NCI-H128 (cell line): ENCODE results near the gene ABCA5.

ENCODE experiments used
- DNase-seq: peaks from one replicate; lab custom pipeline; 2025; ENCODE audit not compliant: unreplicated experiment; lab: John Stamatoyannopoulos, UW

Gene ABCA5

DNA sequence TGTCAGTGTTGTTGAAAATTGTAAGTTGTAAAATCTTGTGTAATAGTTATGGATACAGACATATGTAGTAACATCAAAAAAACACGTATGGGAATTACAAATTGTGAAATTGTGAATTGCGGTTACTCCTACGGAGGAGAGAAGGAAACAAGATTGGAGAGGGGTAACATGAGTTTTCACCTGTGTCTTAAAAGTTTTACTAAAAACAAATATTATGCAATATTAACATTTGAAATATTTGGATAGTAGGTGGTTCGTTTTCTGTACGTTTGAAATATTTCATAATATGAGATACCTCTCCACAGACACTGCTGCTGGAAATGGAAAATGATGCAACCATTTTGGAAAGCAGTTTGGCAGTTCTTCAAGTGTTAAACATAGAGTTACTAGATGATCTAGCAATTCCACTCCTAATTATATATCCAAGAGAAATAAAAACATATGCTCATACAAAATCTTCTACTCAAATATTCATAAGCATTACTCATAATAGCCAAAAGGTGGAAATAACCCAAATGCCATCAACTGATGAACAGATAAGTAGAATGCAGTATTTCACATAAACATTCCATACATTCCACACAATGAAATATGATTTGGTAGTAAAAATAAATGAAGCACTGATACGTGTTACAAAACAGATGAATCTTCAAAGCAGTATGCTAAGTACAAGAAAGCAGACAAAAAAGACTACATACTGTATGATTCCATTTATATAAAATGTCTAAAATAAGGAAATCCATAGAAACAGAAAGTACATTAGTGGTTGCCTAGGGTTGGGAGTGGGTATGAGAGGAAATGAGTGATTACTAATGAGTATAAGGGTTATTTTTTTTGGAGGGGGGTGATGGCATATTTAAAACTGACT is 57.6 kb downstream of the ABCA5 start:
- DNase-seq = no peak

DNA sequence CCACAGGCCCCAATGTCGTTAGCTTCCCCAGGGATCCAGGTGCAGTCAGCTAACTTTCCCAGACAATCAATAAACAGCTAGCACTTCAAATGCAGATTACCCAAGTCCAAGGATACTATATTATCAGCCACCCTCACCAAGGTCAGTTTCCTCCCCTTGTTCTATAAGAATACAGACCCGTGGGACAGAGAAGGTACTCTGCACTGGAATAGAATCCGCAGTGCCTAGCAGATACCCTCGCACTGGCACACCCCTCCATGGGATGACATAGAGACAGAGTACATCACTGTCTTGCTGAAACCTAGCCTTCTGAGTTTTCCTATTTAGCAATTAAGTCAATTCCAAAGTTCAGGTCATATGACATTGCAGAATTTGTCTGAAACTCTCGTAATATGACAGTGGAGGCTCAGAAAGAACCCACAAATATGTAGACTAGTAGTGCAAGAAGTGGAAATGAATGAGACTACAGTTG is 58.4 kb downstream of the ABCA5 start:
- DNase-seq = no peak

- no peak for DNase-seq
Observed at GRCh38 chr17:69267219-69267618, 59.7 kb downstream of the ABCA5 start.

DNA sequence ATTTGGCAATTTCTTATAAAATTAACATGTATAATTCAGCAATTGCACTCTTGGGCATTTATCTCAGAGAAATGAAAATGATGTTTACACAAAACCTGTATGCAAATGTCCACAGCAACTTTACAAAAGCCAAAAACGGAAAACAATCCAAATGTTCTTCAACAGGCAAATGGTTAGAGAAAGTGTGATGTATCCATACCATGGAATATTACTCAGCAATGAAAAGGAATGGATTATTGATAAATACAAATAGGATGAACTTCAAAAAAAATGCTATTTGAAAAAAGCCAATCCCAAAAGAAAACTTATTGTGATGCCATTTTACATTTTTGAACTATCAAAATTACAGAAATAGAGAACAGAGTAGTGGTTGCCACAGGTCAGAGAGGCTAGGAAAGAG is 61.1 kb downstream of the ABCA5 start:
- no peak for DNase-seq

DNA sequence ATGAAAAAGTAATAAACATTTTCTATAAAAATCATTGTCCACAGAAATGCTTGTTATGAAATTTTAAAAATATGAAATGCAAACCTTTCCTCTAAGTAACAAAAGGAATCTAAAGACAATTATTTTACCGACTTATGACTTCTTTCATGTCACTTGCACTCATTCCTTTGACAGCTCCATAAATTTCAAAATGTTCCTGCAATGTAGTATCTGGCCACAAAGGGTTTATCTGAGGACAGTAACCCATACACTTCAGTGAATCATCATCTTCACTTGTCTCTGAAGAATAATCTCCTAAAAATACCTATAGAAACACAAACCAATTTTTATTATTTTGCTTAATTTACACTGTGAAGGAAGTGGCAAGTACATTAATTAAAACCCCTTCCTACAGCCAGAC is 72.7 kb downstream of the ABCA5 start:
- DNase-seq = no peak

- DNase-seq = no peak
Observed at GRCh38 chr17:69250641-69251040, 76.3 kb downstream of the ABCA5 start.

GRCh38 chr17:69246726-69247375 is 80.1 kb downstream of the ABCA5 start:
- DNase-seq = no peak

DNA sequence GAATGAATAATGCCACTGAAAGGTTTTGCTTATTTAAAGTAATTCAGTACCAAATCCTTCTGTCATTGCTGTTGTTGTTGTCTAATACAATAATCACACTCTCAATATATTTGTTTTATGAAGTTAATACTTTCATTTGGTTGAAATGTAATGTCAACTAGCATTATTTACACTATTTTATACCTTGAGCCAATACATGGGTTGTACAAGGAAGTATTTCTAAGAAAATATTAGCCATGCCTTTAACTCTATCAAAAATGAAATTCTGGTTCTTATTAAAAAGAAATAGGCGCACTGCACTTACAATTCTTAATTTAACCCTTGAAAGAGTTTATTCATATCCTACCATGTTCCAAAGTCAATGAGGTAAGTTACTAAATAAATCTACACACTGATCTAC is 80.7 kb downstream of the ABCA5 start:
- DNase-seq = no peak

DNA sequence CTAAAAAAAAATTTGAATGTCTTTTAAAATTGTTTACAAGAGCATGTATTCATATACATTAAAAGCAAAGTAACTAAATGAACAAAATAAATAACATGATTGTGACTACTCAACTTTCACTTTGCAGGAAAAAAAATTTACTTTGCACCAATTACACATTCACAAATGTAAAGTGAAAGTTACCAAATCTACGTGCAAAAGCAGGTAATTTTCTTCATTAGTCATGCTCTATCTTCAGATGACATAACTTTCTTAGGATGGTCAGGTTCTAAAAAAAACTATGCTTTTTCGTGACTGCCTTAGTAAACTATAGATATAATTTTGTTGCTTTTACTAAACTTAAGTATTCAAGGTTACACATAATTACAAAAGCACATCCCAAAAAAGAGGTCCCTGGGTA is 81.3 kb downstream of the ABCA5 start:
- DNase-seq = no peak

- no peak for DNase-seq
Observed at GRCh38 chr17:69239611-69240600, 87.0 kb downstream of the ABCA5 start.

GRCh38 chr17:69236946-69237345 is 90.0 kb downstream of the ABCA5 start:
- DNase-seq = no peak

GRCh38 chr17:69236464-69236863 is 90.5 kb downstream of the ABCA5 start:
- DNase-seq = no peak

DNA sequence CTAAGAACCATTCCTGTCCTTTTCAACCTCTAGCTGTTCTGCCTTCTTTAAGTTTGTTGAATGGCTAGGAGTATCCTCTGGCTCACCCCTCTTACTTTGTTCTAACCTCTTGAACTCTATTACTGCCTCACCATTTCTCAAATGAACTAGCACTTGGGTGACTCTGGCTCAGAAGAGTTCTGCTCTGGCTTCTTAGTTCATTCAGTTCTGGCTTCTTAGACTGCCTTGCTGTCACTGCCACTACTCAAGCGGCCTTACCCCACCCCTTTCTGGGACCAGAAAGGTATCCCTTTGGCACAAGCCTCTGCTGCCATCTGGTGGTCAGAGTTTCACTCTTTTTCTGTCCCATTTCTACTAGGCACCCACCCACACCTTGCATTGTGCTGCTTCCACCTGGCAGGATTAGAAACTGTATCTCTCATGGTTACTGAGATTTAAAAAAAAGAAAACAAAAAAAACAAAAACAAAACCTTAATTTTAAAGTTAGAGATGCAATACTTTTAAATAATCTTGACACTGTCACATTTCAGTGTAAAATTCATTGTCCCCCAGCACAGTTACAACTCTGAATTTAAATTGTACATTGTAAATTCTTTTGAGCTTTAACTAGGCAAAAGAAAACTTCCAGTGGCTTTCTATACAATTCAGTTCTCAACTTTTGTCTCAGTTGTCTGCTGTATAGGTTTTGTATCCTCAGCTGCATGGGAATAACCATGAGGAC is 91.4 kb downstream of the ABCA5 start:
- no peak for DNase-seq

DNA sequence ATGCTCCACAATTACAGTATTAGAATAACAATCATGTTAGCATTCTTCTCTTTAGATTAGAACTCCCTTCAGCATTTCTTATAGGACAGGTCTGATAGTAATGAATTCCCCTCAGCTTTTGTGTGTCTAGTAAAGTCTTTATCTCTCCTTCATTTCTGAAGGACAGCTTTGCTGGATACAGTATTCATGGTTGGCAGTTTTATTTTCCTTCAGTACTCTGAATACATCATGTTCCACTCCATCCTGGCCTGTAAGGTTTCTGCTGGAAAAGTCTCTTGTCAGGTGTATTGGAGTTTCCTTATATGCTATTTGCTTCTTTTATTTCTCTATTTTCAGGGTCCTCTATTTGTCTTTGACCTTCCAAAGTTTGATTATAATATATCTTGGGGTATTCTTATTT is 94.3 kb downstream of the ABCA5 start:
- no peak for DNase-seq

- no peak for DNase-seq
Observed at GRCh38 chr17:69231521-69231920, 95.4 kb downstream of the ABCA5 start.

DNA sequence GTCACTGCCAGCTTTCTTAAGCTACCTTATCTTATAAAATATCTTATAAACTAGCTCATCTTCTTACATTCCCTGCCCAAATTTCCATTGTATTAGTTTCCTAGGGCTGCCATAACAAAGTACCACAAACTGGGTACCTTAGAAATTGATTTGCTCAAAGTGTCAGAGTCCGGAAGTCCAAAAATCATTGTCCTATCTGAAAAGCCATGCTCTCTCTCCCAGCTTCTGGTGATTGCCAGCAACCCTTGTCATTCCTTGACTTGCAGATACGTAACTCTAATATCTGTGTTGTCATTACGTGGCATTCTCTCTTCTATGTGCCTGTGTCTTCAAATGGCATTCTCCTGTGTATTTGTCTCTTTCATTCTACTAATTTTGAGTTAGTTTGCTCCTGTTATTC is 96.0 kb downstream of the ABCA5 start:
- DNase-seq = no peak

GRCh38 chr17:69228576-69228975 is 98.4 kb downstream of the ABCA5 start, which contains the start of gene ABCA10:
ABCA10 (minus strand) TSS chr17:69228824; CDS start chr17:69225358, 3,466 bp downstream.
- no peak for DNase-seq

GRCh38 chr17:69228018-69228417 is 98.9 kb downstream of the ABCA5 start:
- no peak for DNase-seq

DNA sequence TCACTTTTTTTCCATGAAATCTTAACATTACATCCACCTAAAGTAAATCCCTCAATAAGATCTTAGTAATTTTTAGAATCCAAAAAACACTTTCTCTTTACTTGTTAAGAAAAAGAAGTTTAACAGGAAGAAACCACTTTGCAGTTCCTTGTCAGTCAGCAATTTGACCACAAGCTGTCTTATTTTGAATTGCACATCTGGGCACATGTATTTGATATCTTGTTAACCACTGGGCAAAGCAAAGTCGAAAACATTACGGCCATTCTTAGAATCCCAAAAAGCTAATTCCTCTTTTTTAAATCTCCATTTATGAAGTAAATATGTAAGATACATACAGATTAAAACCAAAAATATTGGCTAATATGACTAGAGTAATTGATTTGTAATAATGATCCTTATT is 99.4 kb downstream of the ABCA5 start:
- DNase-seq = no peak

DNA sequence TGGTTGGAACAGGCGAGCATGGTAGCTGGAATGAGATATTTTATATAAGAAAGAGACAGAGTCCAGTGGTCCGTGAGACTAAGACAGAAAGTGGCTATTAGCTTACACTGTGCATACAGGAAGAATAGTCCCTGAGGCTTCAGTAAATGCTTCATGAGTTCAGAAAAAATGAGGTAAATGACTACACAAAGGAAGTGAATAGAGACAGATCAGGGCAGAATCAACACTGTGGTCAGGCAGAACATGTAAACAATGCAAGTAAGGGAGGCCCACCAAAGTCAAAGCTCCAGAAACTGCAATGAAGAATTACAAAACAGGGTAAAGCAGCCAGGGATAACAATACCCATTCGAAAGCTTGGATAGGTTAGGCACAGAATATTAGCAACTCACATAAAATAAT is 103.1 kb downstream of the ABCA5 start:
- no peak for DNase-seq
